K562 (cell line): ENCODE results near the gene APOA1. TPM values are rescaled to one million over a fixed set of nuclear protein-coding genes. Genes with fewer than 3 reads are reported as not detected.

Experiments
- ATAC-seq: fragments of 200-7000 bp; cut with Tn5 transposase; 3 replicates; pipeline ENCODE4 v1.9.1; 2020; ENCODE audit warnings: moderate library complexity
- BruUV-seq: library from RNA; stranded (reverse); fragments of 400-500 nt; replicated peaks from 2 replicates; lab custom pipeline; 2021; lab: Mats Ljungman, UMichigan
- CTCF ChIA-PET: fragments of 300-600 bp; formaldehyde crosslinking; extraction: SDS; loops from one replicate; lab custom pipeline; 2021; ENCODE audit warnings: low intra/inter-chr PET ratio; lab: Yijun Ruan, JAX
- POLR2A ChIA-PET: fragments of 300-600, 350-650 bp; sonication (Branson Sonifier 250); formaldehyde crosslinking; extraction: SDS; loops from one replicate; lab custom pipeline; 2021; ENCODE audit warnings: antibody characterized with exemption, inconsistent platforms; lab: Yijun Ruan, JAX
- DNase-seq, 4 experiments: peaks; one replicate each; pipeline versions ENCODE4 v3.0.0 to v3.0.0-alpha.2; 2011 to 2018; ENCODE audit warnings: low spot score in 3 of 4, mixed read lengths in 3 of 4; ENCODE audit errors: extremely low read depth in 1 of 4
- FAIRE-seq: peaks from 2 replicates; lab custom pipeline; 2011; peaks lifted over from hg19 to GRCh38; lab: Jason Lieb, UNC
- H2AFZ ChIP-seq: 2 replicates; pipeline ENCODE4 v1.6.0; 2011; ENCODE audit warnings: low read depth, low read length, control low read depth, inconsistent platforms
- H3K27ac ChIP-seq: fragments of 200-600 bp; 3 replicates; pipeline ENCODE4 v1.8.0; 2011; ENCODE audit warnings: low read depth, mild to moderate bottlenecking, control low read depth, inconsistent platforms, low read length, moderate library complexity, mixed read lengths; ENCODE audit errors: extremely low read depth
- H3K27me3 ChIP-seq, 2 experiments: fragments of 300-600 bp in 1 of 2; 2 replicates in 1 of 2; 3 replicates in 1 of 2; pipeline versions ENCODE4 v1.6.0 to v1.8.0; 2011; ENCODE audit warnings: inconsistent platforms in 2 of 2, low read length in 2 of 2, mild to moderate bottlenecking in 1 of 2, mixed read lengths in 1 of 2, moderate library complexity in 1 of 2; ENCODE audit not compliant: control insufficient read depth in 2 of 2, insufficient read depth in 2 of 2
- H3K36me3 ChIP-seq: fragments of 300-600 bp; 3 replicates; pipeline ENCODE4 v1.8.0; 2011; ENCODE audit warnings: mild to moderate bottlenecking, low read length, inconsistent platforms; ENCODE audit not compliant: control insufficient read depth, insufficient read depth
- H3K4me1 ChIP-seq, 2 experiments: fragments of 200-600 bp in 1 of 2; replicated peaks in 1 of 2; 2 replicates in 1 of 2; 3 replicates in 1 of 2; pipeline versions ENCODE4 v1.5.1 to v1.8.0; 2011; ENCODE audit warnings: inconsistent platforms in 2 of 2, low read length in 2 of 2, mild to moderate bottlenecking in 1 of 2, mixed read lengths in 1 of 2, moderate library complexity in 1 of 2; ENCODE audit not compliant: control insufficient read depth in 2 of 2, insufficient read depth in 2 of 2
- H3K4me2 ChIP-seq: 2 replicates; pipeline ENCODE4 v1.6.1; 2011; ENCODE audit warnings: low read length, control low read depth, inconsistent platforms, mixed read lengths; ENCODE audit not compliant: insufficient read depth
- H3K4me3 ChIP-seq: fragments of 200-600 bp; sonication (generic), shearing (Covaris generic); 2 replicates; pipeline ENCODE4 v1.5.1; 2016; ENCODE audit warnings: control low read depth, inconsistent platforms
- H3K79me2 ChIP-seq: fragments of 200-600 bp; 3 replicates; pipeline ENCODE4 v1.8.0; 2011; ENCODE audit warnings: low read length, inconsistent platforms; ENCODE audit not compliant: control insufficient read depth, insufficient read depth
- H3K9ac ChIP-seq, 2 experiments: 2 replicates each; pipeline versions ENCODE4 v1.6.0 to v1.6.1; 2011; ENCODE audit warnings: low read depth in 2 of 2, low read length in 2 of 2, control low read depth in 1 of 2, inconsistent platforms in 1 of 2, mild to moderate bottlenecking in 1 of 2, mixed read lengths in 1 of 2; ENCODE audit not compliant: insufficient read depth in 1 of 2
- H3K9me1 ChIP-seq: one replicate; pipeline ENCODE4 v1.6.0; 2011; ENCODE audit warnings: inconsistent platforms, mild to moderate bottlenecking, low read length, moderate library complexity; ENCODE audit not compliant: control insufficient read depth, insufficient read depth
- H3K9me3 ChIP-seq: replicated peaks from 2 replicates; pipeline ENCODE4 v1.5.1; 2011; ENCODE audit warnings: low read depth, low read length, inconsistent platforms; ENCODE audit not compliant: control insufficient read depth, insufficient read depth
- H4K20me1 ChIP-seq: replicated peaks from 2 replicates; pipeline ENCODE4 v1.6.1; 2011; ENCODE audit warnings: low read length, inconsistent platforms, mixed read lengths; ENCODE audit not compliant: control insufficient read depth, insufficient read depth
- GTF2A2 ChIP-seq: IDR thresholded peaks from 2 replicates; pipeline ENCODE4 v1.6.1; 2016; ENCODE audit warnings: mild to moderate bottlenecking, missing genetic modification characterization, missing compliant biosample characterization
- GTF2E2 ChIP-seq: fragments of 200-800 bp; sonication (Bioruptor generic); IDR thresholded peaks from 2 replicates; pipeline ENCODE4 v1.6.1; 2016; ENCODE audit warnings: missing genetic modification characterization, missing compliant biosample characterization
- JUN ChIP-seq, 2 experiments: sonication (generic) in 1 of 2; formaldehyde crosslinking in 1 of 2; IDR thresholded peaks; 2 replicates each; pipeline versions ENCODE4 v1.6.1 to v1.8.0; 2012 to 2022; ENCODE audit warnings: borderline replicate concordance in 2 of 2, mild to moderate bottlenecking in 2 of 2, improper control_type of control experiment in 1 of 2, low read depth in 1 of 2, low read length in 1 of 2, missing genetic modification reagents in 1 of 2
- NFIX ChIP-seq: fragments of 250-450 bp; sonication (Bioruptor Pico); IDR thresholded peaks from 2 replicates; pipeline ENCODE4 v1.4.0; 2020; ENCODE audit warnings: low read depth, mild to moderate bottlenecking, moderate library complexity
- NRF1 ChIP-seq, 2 experiments: fragments of 450-650 bp; IDR thresholded peaks in 1 of 2; conservative IDR thresholded peaks in 1 of 2; 2 replicates each; pipeline ENCODE4 v1.6.1; 2014; ENCODE audit warnings: mild to moderate bottlenecking in 2 of 2
- PYGO2 ChIP-seq: fragments of 450-650 bp; IDR thresholded peaks from 2 replicates; pipeline ENCODE4 v1.6.1; 2016; ENCODE audit warnings: mild to moderate bottlenecking, missing genetic modification characterization, moderate library complexity, missing compliant biosample characterization
- RBFOX2 ChIP-seq: fragments of 200-400 bp; formaldehyde crosslinking; IDR thresholded peaks from 2 replicates; pipeline ENCODE4 v1.6.1; 2017; ENCODE audit warnings: low read depth, mild to moderate bottlenecking, low read length, moderate library complexity
- SRSF9 ChIP-seq: fragments of 200-400 bp; formaldehyde crosslinking; IDR thresholded peaks from 2 replicates; pipeline ENCODE4 v1.6.1; 2017; ENCODE audit warnings: low read depth, low read length, borderline replicate concordance
- TARDBP ChIP-seq: fragments of 450-650 bp; IDR thresholded peaks from 2 replicates; pipeline ENCODE4 v1.6.1; 2016
- TEAD1 ChIP-seq, 2 experiments: fragments of 450-650 bp in 1 of 2; sonication (generic) in 1 of 2; formaldehyde crosslinking; IDR thresholded peaks; 2 replicates each; pipeline versions ENCODE4 v1.4.0 to v1.8.0; 2020 to 2022; ENCODE audit warnings: mild to moderate bottlenecking in 2 of 2, missing genetic modification reagents in 1 of 2
- ZNF124 ChIP-seq: sonication (generic); formaldehyde crosslinking; IDR thresholded peaks from 2 replicates; pipeline ENCODE4 v1.8.1; 2022; ENCODE audit warnings: missing genetic modification reagents
- ZNF232 ChIP-seq: sonication (generic); formaldehyde crosslinking; IDR thresholded peaks from 2 replicates; pipeline ENCODE4 v1.8.0; 2022; ENCODE audit warnings: mild to moderate bottlenecking, missing genetic modification reagents
- ZNF561 ChIP-seq: fragments of 450-650 bp; formaldehyde crosslinking; conservative IDR thresholded peaks from 2 replicates; pipeline ENCODE4 v1.4.0; 2020; ENCODE audit warnings: mild to moderate bottlenecking, moderate library complexity
- ZNF764 ChIP-seq: fragments of 250-450 bp; sonication (Bioruptor Pico); IDR thresholded peaks from 2 replicates; pipeline ENCODE4 v1.4.0; 2020; ENCODE audit warnings: low read depth, mild to moderate bottlenecking, moderate library complexity
- ZNF780A ChIP-seq: fragments of 250-450 bp; sonication (Bioruptor Pico); IDR thresholded peaks from 2 replicates; pipeline ENCODE4 v1.5.0; 2021; ENCODE audit warnings: mild to moderate bottlenecking
- WGBS: fragments of 100-300 bp; shearing (Covaris generic); methylation state at CpG from one replicate; pipeline ENCODE4 v1.1.6; 2016; ENCODE audit warnings: low coverage, mixed read lengths; ENCODE audit not compliant: insufficient coverage; ENCODE audit errors: missing lambda C conversion rate; 5-methylcytosine and 5-hydroxymethylcytosine counted together
- in situ Hi-C: fragments of 300-500 bp; cut with MboI; formaldehyde crosslinking; loops from 4 replicates; pipeline ENCODE4 v1.15.0; 2018; ENCODE audit warnings: inconsistent platforms, mixed read lengths
- intact Hi-C: fragments of 100-400 bp; cut with micrococcal nuclease; formaldehyde crosslinking; loops from 2 replicates; pipeline ENCODE4 v1.14.2; 2022
- polyA plus RNA-seq, 8 experiments: library from polyadenylated mRNA; depleted of rRNA in 4 of 8; stranded (reverse) in 5 of 8; unstranded in 3 of 8; fragments of >200 nt; fragmentation: Nextera tagmentation in 2 of 8; fragmentation: Illumina TruSeq in 1 of 8; extraction: Ambion mirVana in 2 of 8; extraction: Trizol in 1 of 8; gene quantifications; 2 replicates each; pipeline versions ENCODE4 v1.2.1 to v1.2.3, GENCODE V29; 2011 to 2014; ENCODE audit warnings: inconsistent platforms in 1 of 8, missing spikeins in 1 of 8
- total RNA-seq, 7 experiments: library from RNA; depleted of rRNA in 6 of 7; stranded (reverse); fragments of >200 nt in 6 of 7; fragmentation: Illumina TruSeq in 2 of 7; extraction: Trizol in 2 of 7; gene quantifications; 2 replicates each; pipeline versions ENCODE4 v1.2.1 to v1.2.3, GENCODE V29; 2011 to 2021; ENCODE audit warnings: low replicate concordance in 1 of 7
- TF ChIP-seq, protein P1 (sequence below): fragments of 250-450 bp; sonication (Bioruptor Pico); IDR thresholded peaks from 2 replicates; pipeline ENCODE4 v1.5.0; 2020; ENCODE audit warnings: mild to moderate bottlenecking
- TF ChIP-seq, protein P2 (sequence below): fragments of 450-650 bp; IDR thresholded peaks from 2 replicates; pipeline ENCODE4 v1.6.1; 2016; ENCODE audit warnings: missing biosample characterization, missing genetic modification characterization

The APOA1 gene
- total and polyA plus RNA-seq, 9 of the 15 experiments (the other 6 are each of a cell fraction or from before 2014, with no cell fraction given) = 1.8 TPM; not detected in 8

DNA sequence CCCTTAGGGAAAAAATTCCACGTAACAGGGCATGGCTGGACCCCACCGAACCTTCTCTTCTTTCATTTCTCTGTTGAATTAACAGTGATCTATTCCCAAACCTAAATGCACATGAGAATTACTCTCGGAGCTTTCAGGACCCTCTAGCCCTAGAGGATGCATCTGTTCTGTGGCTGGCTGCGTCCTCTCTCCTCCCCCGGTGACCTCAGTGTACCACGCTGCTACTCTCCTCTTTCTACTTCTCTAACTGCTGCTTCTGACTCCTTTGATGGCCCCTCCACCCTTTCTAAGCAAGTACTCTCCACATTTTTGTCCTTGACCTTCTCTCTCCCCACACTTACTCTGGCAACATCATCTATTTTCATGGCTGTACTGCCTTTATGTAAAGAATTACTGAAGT is 12.1 kb upstream of the APOA1 start:
- no peaks in the 10 kb centered on the region for H3K9me3 ChIP-seq
- H3K4me1 ChIP-seq = peaks cover 0 to 14% of the 10 kb centered on the region in 2 experiments; a peak in 3 of 5 replicates
- H3K36me3 ChIP-seq = peaks cover 52% of the 10 kb centered on the region; the same call in 2 of the 3 replicates
- DNase-seq = no peak
- in situ Hi-C loops (no loop called here), intact Hi-C loops (no loop called here)
- 76% methylated on average over 5 of the region's 6 CpGs for WGBS
- no peak overlapping the region for H2AFZ ChIP-seq
- no peaks in the 10 kb centered on the region for H3K79me2 ChIP-seq
- H3K4me3 ChIP-seq = no peak overlapping the region
- ChIA-PET POLR2A (interaction anchor here (1.2 kb wide), 1 partner anchor 13 kb away, joined by 3 read pairs; no protein-coding TSS in a partner anchor), CTCF (no interaction called here)
- no TSS peak for BruUV-seq
- no peaks in the 10 kb centered on the region for H3K27me3 ChIP-seq
- H3K9me1 ChIP-seq = no peaks in the 10 kb centered on the region
- H3K4me2 ChIP-seq = no peak overlapping the region
- FAIRE-seq = no peak
- TF ChIP-seq TARDBP = no peak
- TF ChIP-seq SRSF9 = no peak
- TF ChIP-seq, protein P1, sequence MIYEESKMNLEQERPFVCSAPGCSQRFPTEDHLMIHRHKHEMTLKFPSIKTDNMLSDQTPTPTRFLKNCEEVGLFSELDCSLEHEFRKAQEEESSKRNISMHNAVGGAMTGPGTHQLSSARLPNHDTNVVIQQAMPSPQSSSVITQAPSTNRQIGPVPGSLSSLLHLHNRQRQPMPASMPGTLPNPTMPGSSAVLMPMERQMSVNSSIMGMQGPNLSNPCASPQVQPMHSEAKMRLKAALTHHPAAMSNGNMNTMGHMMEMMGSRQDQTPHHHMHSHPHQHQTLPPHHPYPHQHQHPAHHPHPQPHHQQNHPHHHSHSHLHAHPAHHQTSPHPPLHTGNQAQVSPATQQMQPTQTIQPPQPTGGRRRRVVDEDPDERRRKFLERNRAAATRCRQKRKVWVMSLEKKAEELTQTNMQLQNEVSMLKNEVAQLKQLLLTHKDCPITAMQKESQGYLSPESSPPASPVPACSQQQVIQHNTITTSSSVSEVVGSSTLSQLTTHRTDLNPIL = no peak
- TF ChIP-seq, protein P2, sequence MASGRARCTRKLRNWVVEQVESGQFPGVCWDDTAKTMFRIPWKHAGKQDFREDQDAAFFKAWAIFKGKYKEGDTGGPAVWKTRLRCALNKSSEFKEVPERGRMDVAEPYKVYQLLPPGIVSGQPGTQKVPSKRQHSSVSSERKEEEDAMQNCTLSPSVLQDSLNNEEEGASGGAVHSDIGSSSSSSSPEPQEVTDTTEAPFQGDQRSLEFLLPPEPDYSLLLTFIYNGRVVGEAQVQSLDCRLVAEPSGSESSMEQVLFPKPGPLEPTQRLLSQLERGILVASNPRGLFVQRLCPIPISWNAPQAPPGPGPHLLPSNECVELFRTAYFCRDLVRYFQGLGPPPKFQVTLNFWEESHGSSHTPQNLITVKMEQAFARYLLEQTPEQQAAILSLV (tag) = no peak
- no peak for TF ChIP-seq ZNF232 (CRISPR knock-in tag)
- TF ChIP-seq NFIX (CRISPR knock-in tag) = no peak
- TF ChIP-seq ZNF764 (CRISPR knock-in tag) = no peak
- TF ChIP-seq JUN (IDR thresholded peaks at IDR 0.05; ENCODE audit: borderline replicate concordance, low read depth, low read length) = no peak
- no peak for TF ChIP-seq JUN (CRISPR knock-in tag; IDR thresholded peaks at IDR 0.05; ENCODE audit: borderline replicate concordance)
- TF ChIP-seq PYGO2 = no peak
- no peak for TF ChIP-seq ZNF124 (CRISPR knock-in tag)
- TF ChIP-seq GTF2E2 (tag) = no peak
- no peak for TF ChIP-seq NRF1 (conservative IDR thresholded peaks at IDR 0.05 in 1 of 2, IDR thresholded peaks at IDR 0.05 in 1 of 2)
- TF ChIP-seq TEAD1 (CRISPR knock-in tag; IDR thresholded peaks at IDR 0.05) = no peak
- no peak for TF ChIP-seq ZNF780A (CRISPR knock-in tag)
- no peak for TF ChIP-seq GTF2A2 (tag)
- no peak for TF ChIP-seq ZNF561 (CRISPR knock-in tag)
- TF ChIP-seq RBFOX2 = no peak
- TF ChIP-seq, all 486 proteins: peak for 0
- Histone ChIP-seq H4K20me1 (no peaks in the 10 kb centered on the region), H3K27ac (no peak overlapping the region), H3K9ac (no peak overlapping the region)
- no peak for ATAC-seq
